H1 (cell line): ENCODE data around the gene KRT17. TPM values are rescaled to one million over a fixed set of nuclear protein-coding genes. Genes with fewer than 3 reads are reported as not detected.

ENCODE experiments used
- CEBPB ChIP-seq: IDR thresholded peaks from 2 replicates; pipeline ENCODE4 v1.6.1; 2012; ENCODE audit warnings: low read depth, low read length
- CHD7 ChIP-seq: fragments of 300-600 bp; sonication (generic); IDR thresholded peaks from 2 replicates; pipeline ENCODE4 v1.7.1; 2012; ENCODE audit warnings: low read length, moderate library complexity, mild to moderate bottlenecking, inconsistent platforms; ENCODE audit not compliant: insufficient replicate concordance
- EP300 ChIP-seq, 2 experiments: IDR thresholded peaks; 1 replicate in 1 of 2; 2 replicates in 1 of 2; pipeline ENCODE4 v1.6.1; 2011 to 2012; ENCODE audit warnings: low read depth in 2 of 2, low read length in 2 of 2, mild to moderate bottlenecking in 2 of 2, borderline replicate concordance in 1 of 2, inconsistent platforms in 1 of 2, moderate library complexity in 1 of 2
- JUND ChIP-seq: IDR thresholded peaks from 2 replicates; pipeline ENCODE4 v1.6.1; 2011; ENCODE audit warnings: mild to moderate bottlenecking, improper control_type of control experiment, low read length
- KDM5A ChIP-seq: fragments of 200-600 bp; IDR thresholded peaks from 2 replicates; pipeline ENCODE4 v1.7.1; 2012; ENCODE audit warnings: mild to moderate bottlenecking, low read length, inconsistent platforms, mixed read lengths
- RNF2 ChIP-seq: fragments of 200-900, 300-1000 bp; sonication (generic); IDR thresholded peaks from 2 replicates; pipeline ENCODE4 v1.7.1; 2016; ENCODE audit warnings: borderline replicate concordance, low read depth, mild to moderate bottlenecking, antibody characterized with exemption, low read length; ENCODE audit not compliant: poor library complexity, severe bottlenecking; ENCODE audit errors: missing control alignments
- SIRT6 ChIP-seq: IDR thresholded peaks from one replicate; pipeline ENCODE4 v1.7.1; 2012; ENCODE audit warnings: low read length, inconsistent platforms
- SP2 ChIP-seq: IDR thresholded peaks from 2 replicates; pipeline ENCODE4 v1.6.1; 2012; ENCODE audit warnings: mild to moderate bottlenecking, low read length, inconsistent platforms
- polyA plus RNA-seq, 7 experiments: library from polyadenylated mRNA; depleted of rRNA in 3 of 7; stranded (reverse) in 5 of 7; unstranded in 2 of 7; fragments of >200 nt in 5 of 7; fragments of 200-250 nt in 2 of 7; gene quantifications; 1 replicate in 5 of 7; 2 replicates in 1 of 7; 4 replicates in 1 of 7; pipeline versions ENCODE4 v1.2.1 to v1.2.3, GENCODE V29; 2011 to 2013; ENCODE audit warnings: missing spikeins in 2 of 7, mixed read lengths in 2 of 7
- total RNA-seq: library from RNA; stranded (reverse); fragmentation: NEBNext Ultra II Directional; extraction: Animal tissue kit (Norgen Biotek cat#: 25700); gene quantifications from 2 replicates; pipeline ENCODE4 v1.2.1, GENCODE V29; 2021

Gene KRT17
- total and polyA plus RNA-seq, 2 of the 8 experiments (the other 6 are each of a cell fraction or from before 2014, with no cell fraction given), result 0.50 to 0.95 TPM

GRCh38 chr17:41665566-41666236 is 41.3 kb upstream of the KRT17 start (continued):
- no peak for TF ChIP-seq CHD7
- TF ChIP-seq JUND, result no peak
- no peak for TF ChIP-seq SIRT6
- TF ChIP-seq CEBPB, result no peak
- TF ChIP-seq KDM5A, result no peak
- no peak for TF ChIP-seq RNF2
- no peak; a peak in 1 of 3 replicates for TF ChIP-seq EP300 (IDR thresholded peaks at IDR 0.05; ENCODE audit: borderline replicate concordance in 1 of 2, low read depth in 2 of 2, low read length in 2 of 2)
- no peak for TF ChIP-seq SP2
